Activated naive CD4-positive, alpha-beta T cell treated with anti-CD3 and anti-CD28 coated beads, Interleukin-2, amount 50 U/mL, for 16 hours (primary cell): Measurements from ENCODE around the gene TRIAP1.
"Not testable (repeated sequence)": the region's sequence is repeated elsewhere in the genome, so short reads cannot be mapped to it uniquely, and the experiment has no call there.

Experiments
- DNase-seq: peaks from one replicate; pipeline ENCODE4 v3.0.0-alpha.2; 2020

The TRIAP1 gene

GRCh38 chr12:120468325-120468820, 22.2 kb upstream of the TRIAP1 start:
- peak; percentile 15 for DNase-seq

- no peak for DNase-seq
Observed at GRCh38 chr12:120467439-120467838, 21.3 kb upstream of the TRIAP1 start.

DNA sequence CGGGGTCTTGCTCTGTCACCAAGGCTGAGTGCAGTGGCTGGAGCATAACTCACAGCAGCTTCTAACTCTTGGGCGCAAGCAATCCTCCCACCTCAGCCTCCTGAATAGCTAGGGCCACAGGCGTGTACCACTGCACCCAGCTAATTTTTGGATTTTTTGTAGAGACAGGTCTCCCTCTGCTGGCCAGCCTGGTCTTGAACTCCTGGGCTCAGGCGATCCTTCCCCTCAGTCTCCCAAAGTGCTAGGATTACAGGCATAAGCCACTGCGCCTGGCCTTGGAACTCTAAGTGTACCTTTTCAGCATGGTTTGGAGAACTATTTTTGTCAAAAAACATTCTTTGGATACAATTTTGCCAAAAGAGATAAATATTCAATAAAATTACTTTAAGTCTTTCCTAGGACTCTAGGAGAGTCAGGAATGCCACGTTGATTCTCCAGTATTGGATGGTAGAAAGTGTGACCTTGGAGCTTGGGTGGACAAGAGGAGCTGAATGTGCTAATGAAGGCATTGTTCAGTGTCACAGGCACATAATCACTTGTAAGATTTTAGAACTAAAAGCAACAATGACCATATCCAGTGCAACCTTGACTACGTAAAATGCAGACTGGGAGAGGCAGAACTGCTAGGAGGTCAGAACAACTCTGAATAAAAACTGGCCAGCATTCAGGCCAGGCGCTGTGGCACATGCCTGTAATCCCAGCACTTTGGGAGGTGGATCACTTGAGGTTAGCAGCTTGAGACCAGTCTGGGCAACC, 20.6 kb upstream of the TRIAP1 start:
- DNase-seq = peak; percentile 42

- no peak for DNase-seq
Observed at GRCh38 chr12:120465756-120466155, 19.6 kb upstream of the TRIAP1 start.

DNA sequence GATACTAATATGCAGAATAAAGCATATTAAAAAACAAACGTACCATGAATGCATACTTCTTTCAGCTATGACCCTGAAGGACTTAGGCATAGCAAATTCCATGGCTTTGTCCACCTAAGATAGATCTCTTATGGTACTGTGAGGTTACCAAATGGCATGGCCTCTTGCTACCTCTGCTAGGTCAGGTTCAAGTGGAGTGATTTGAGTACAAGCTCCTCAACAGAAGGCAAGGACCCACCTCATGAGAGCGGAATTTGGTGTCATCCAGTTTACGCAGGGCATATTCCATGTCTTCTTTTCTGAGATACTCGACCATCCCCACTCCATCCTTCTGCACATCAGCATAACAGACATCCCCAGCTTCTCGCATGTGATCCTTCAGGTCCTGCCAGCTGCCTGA, 17.5 kb upstream of the TRIAP1 start:
- no peak for DNase-seq

GRCh38 chr12:120462099-120462640, 16.0 kb upstream of the TRIAP1 start:
- DNase-seq = no peak

DNA sequence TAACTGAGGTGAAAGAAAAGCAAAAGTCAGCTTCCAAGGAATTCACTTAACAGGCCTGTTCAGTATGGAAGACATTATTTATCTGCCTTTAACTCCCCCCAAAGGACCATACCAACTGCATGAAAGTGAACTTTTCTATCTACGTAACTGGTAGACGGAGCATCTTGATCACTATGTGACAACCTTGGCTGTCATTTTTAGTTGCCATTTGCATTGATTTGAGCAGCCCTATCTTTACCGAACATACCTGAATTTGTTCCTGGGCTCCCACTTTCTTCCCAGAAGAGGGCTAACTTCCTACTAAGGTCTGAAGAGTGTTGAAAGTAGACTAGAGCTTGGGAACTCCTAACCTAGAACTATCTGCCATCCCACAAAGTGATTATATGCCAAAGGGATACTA, 14.0 kb upstream of the TRIAP1 start:
- DNase-seq = no peak

DNA sequence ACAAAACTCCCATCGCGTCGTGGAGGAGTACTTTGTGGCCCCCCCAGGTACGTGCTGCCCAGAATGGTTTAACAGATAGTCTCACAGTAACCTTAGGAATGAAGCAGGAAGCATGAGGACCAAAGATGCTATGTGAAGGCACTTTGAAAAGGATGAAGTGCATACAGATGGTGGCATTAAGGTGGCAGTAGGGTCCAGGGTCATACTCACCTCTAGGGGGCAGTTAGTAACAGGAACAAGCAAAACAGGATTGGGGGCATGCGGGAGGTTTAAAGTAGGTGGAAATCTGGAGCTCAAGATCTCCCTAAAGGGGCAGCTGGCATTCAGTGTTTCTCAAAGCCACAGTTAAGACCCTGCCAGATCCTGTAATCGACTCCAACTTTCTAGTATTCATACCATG, 10.9 kb upstream of the TRIAP1 start:
- DNase-seq = no peak

GRCh38 chr12:120455302-120455701, 9.1 kb upstream of the TRIAP1 start:
- DNase-seq = no peak

- DNase-seq = no peak
Observed at GRCh38 chr12:120453977-120454376, 7.8 kb upstream of the TRIAP1 start.

DNA sequence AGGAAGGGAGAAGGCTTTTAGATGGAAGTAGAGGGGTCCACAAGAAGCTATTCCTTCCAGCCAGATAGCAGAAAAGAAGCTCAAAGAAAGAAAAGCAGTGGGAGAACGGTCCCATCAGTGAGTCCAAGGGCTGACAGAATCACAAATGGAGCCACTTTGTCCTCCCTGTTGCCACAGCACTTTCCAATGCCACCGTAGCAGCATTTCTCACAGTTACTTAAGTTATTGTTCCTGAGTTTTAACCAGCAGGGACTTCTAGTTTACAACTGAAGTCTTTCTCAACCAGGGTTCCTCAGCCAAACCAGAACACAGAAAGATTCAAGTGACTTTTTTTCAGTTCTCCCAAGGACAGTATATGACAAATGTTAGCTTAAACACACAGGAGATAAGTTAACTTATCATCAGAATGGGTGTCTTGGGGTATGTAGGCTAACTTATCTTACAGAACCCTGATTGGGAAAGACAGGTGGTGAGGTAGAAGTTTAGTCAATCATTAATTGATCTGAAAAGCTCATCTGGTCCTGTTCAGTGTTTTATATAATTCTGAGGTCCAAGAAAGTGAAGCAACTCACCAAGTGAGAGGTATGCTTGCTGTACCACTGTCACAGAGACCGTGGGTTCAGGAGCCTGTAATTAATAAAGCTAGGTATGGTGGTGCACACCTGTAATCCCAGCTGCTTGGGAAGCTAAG, 7.0 kb upstream of the TRIAP1 start:
- no peak for DNase-seq

DNA sequence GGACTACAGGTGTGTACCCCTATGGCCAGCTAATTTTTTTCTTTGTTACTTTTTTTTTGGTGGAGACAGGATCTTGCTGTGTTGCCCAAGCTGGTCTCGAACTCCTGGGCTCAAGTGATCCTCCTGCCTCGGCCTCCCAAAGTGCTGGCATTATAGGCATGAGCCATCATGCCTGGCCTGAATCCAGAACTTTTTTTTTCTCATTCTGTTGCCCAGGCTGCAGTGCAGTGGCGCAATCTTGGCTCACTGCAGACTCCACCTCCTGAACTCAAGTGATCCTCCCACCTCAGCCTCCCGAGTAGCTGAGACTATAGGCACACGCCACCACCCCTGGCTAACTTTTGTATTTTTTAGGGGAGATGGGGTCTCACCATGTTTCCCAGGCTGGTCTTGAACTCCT, 6.3 kb upstream of the TRIAP1 start:
- DNase-seq = not testable (repeated sequence)

DNA sequence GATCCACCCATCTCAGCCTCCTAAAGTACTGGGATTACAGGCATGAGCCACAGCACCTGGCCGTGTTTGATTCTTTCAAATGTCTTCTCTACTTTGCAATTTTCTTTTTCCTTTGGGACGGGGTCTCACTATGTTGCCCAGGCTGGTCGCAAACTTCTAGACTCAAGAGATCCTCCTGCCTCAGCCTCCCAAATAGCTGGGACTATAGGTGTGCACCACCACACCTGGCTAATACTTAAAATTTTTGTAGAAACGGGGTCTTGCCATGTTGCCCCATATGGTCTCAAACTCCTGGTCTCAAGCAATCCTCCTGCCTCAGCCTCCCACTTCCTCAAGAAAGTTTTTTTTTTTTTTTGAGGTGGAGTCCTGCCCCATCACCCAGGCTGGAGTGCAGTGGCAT, 1.8 kb upstream of the TRIAP1 start:
- no peak for DNase-seq

- DNase-seq = not testable (repeated sequence)
Observed at GRCh38 chr12:120446844-120447178, 627 bp upstream of the TRIAP1 start.

GRCh38 chr12:120444676-120445075, 1.5 kb downstream of the TRIAP1 start:
- no peak for DNase-seq

- peak; percentile 78 for DNase-seq
Observed at GRCh38 chr12:120439646-120440247, 6.4 kb downstream of the TRIAP1 start.

- no peak for DNase-seq
Observed at GRCh38 chr12:120438495-120439198, 7.5 kb downstream of the TRIAP1 start.

GRCh38 chr12:120437735-120438494, 8.3 kb downstream of the TRIAP1 start, which contains the start of gene COX6A1:
COX6A1 (plus strand) TSS chr12:120438113; CDS start chr12:120438127, 14 bp downstream.
- peak; percentile 99 for DNase-seq

DNA sequence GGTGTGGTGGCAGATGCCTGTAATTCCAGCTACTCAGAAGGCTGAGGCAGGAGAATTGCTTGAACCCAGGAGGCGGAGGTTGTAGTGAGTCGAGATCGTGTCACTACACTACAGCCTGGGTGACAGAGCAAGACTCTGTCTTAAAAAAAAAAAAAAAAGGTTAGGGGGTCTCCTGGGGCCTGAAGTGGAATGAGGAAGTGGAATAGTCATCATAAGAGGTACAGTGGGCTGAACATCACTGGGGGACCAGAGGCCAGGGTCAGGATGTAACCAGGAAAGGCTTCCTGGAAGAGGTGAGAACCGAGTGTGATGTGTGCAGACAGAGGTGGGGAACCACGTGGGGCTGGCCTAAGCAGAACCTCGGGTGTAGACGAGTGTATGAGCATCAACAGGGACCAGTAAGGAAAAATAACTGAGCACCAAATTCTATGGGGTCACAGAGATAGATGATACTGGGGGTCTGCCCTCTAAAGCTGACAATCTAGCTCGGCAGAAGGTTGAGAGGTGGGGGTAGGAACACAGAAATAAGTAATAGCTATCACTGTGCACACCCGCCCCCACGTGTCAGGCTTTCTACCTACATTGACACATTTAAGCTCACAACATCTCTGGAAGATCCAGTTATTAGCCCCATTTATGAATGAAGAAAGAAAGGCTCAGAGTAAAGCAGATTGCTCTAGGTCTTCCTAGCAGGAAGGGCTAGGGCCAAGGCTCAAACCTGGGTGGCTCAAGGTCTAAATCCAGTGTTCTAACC, 13.2 kb downstream of the TRIAP1 start:
- no peak for DNase-seq

DNA sequence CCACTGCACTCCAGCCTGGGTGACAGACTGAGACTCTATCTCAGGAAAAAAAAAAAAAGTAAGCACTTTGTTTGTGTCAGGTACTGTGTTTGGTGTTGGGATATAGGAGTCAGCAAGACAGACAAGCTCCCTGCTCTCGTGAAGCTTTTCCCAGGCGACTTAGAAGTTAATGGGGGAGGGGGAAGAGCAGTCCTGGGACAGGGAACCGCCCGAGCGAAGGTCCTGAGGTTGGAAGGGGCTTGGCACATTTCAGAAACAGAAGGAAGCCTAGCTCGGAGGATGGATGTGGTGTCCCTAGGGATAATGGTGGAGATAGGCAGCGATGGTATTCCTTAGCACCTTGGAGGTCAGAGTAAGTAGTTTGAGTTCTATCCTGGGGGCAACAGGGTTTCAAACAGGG, 16.8 kb downstream of the TRIAP1 start:
- no peak for DNase-seq

GRCh38 chr12:120428597-120429229, 17.5 kb downstream of the TRIAP1 start:
- no peak for DNase-seq
